SK-N-SH (cell line): ENCODE data around the gene SHISAL1. TPM values are rescaled to one million over a fixed set of nuclear protein-coding genes. Genes with fewer than 3 reads are reported as not detected.

Experiments used
- CTCF ChIA-PET: fragments of 300-600, 350-600 bp; formaldehyde crosslinking; extraction: SDS; loops from one replicate; lab custom pipeline; 2021; lab: Yijun Ruan, JAX
- POLR2A ChIA-PET: fragments of 350-600 bp; sonication (Branson Sonifier 250); formaldehyde crosslinking; extraction: SDS; loops from one replicate; lab custom pipeline; 2020; ENCODE audit warnings: antibody characterized with exemption, inconsistent platforms; lab: Yijun Ruan, JAX
- DNase-seq: peaks from one replicate; pipeline ENCODE4 v3.0.0; 2012
- H2AFZ ChIP-seq: fragments of 200-600 bp; sonication (generic); 2 replicates; pipeline ENCODE4 v1.8.1; 2016; ENCODE audit warnings: antibody characterized with exemption, mild to moderate bottlenecking, low read depth
- H3F3A ChIP-seq: fragments of 200-600 bp; sonication (generic); replicated peaks from 2 replicates; pipeline ENCODE3; 2016; ENCODE audit warnings: antibody characterized with exemption, mild to moderate bottlenecking; ENCODE audit not compliant: insufficient read depth
- H3K27ac ChIP-seq, 2 experiments: fragments of 200-500 bp in 1 of 2; fragments of 200-600 bp in 1 of 2; sonication (Bioruptor generic) in 1 of 2; sonication (generic), shearing (Covaris generic) in 1 of 2; 2 replicates each; pipeline versions ENCODE4 v1.5.1 to v1.6.1; 2014 to 2016; ENCODE audit warnings: low read depth in 2 of 2, inconsistent platforms in 1 of 2, low read length in 1 of 2, mild to moderate bottlenecking in 1 of 2, mixed read lengths in 1 of 2
- H3K27me3 ChIP-seq: fragments of 200-600 bp; sonication (generic), shearing (Covaris generic); 2 replicates; pipeline ENCODE4 v1.6.1; 2016; ENCODE audit warnings: mixed run types; ENCODE audit not compliant: insufficient read depth
- H3K36me3 ChIP-seq, 2 experiments: fragments of 200-500 bp in 1 of 2; fragments of 200-600 bp in 1 of 2; sonication (Bioruptor generic) in 1 of 2; sonication (generic) in 1 of 2; replicated peaks in 1 of 2; 2 replicates each; pipeline versions ENCODE3 to v1.5.1; 2014 to 2016; ENCODE audit warnings: low read length in 1 of 2, mild to moderate bottlenecking in 1 of 2; ENCODE audit not compliant: insufficient read depth in 2 of 2, control insufficient read depth in 1 of 2
- H3K4me1 ChIP-seq, 2 experiments: fragments of 200-500 bp in 1 of 2; fragments of 200-600 bp in 1 of 2; sonication (Bioruptor generic) in 1 of 2; sonication (generic), shearing (Covaris generic) in 1 of 2; 2 replicates each; pipeline versions ENCODE4 v1.5.1 to v1.6.1; 2014 to 2016; ENCODE audit warnings: low read depth in 1 of 2, low read length in 1 of 2, mixed run types in 1 of 2; ENCODE audit not compliant: insufficient read depth in 2 of 2, control insufficient read depth in 1 of 2
- H3K4me2 ChIP-seq: fragments of 200-600 bp; sonication (generic), shearing (Covaris generic); 2 replicates; pipeline ENCODE4 v1.6.1; 2017; ENCODE audit warnings: mixed run types
- H3K4me3 ChIP-seq, 2 experiments: fragments of 200-500 bp in 1 of 2; fragments of 200-600 bp in 1 of 2; sonication (Bioruptor generic) in 1 of 2; sonication (generic), shearing (Covaris generic) in 1 of 2; 2 replicates each; pipeline versions ENCODE4 v1.5.1 to v1.8.1; 2014 to 2016; ENCODE audit warnings: low read depth in 2 of 2, inconsistent platforms in 1 of 2, low read length in 1 of 2, mild to moderate bottlenecking in 1 of 2, mixed read lengths in 1 of 2, moderate library complexity in 1 of 2
- H3K79me2 ChIP-seq: fragments of 200-600 bp; sonication (generic); 2 replicates; pipeline ENCODE4 v1.8.1; 2017; ENCODE audit warnings: mild to moderate bottlenecking; ENCODE audit not compliant: insufficient read depth
- H3K9ac ChIP-seq: fragments of 200-600 bp; sonication (generic); 2 replicates; pipeline ENCODE4 v1.6.1; 2017; ENCODE audit warnings: mixed run types
- H3K9me2 ChIP-seq: fragments of 200-600 bp; sonication (generic); 2 replicates; pipeline ENCODE4 v1.6.1; 2017; ENCODE audit warnings: mixed run types
- H3K9me3 ChIP-seq: fragments of 200-600 bp; sonication (generic); 2 replicates; pipeline ENCODE4 v1.6.1; 2017; ENCODE audit warnings: mixed run types, mild to moderate bottlenecking, moderate library complexity
- H4K20me1 ChIP-seq: fragments of 200-600 bp; sonication (generic); 2 replicates; pipeline ENCODE4 v1.6.1; 2017; ENCODE audit warnings: mild to moderate bottlenecking, mixed run types; ENCODE audit not compliant: insufficient read depth
- CHD2 ChIP-seq: fragments of 150-350 bp; IDR thresholded peaks from 2 replicates; pipeline ENCODE4 v1.6.1; 2018; ENCODE audit warnings: low read length; ENCODE audit not compliant: partially characterized antibody
- ELF1 ChIP-seq: IDR thresholded peaks from 2 replicates; pipeline ENCODE4 v1.4.0; 2012
- FOSL2 ChIP-seq: IDR thresholded peaks from 2 replicates; pipeline ENCODE4 v1.4.0; 2012; ENCODE audit warnings: low read depth, mild to moderate bottlenecking, moderate library complexity, borderline replicate concordance
- FOXJ3 ChIP-seq: sonication (generic); formaldehyde crosslinking; IDR thresholded peaks from 2 replicates; pipeline ENCODE4 v1.5.1; 2020; ENCODE audit warnings: mild to moderate bottlenecking, missing genetic modification reagents
- GATA2 ChIP-seq: sonication (generic); formaldehyde crosslinking; IDR thresholded peaks from 2 replicates; pipeline ENCODE4 v1.5.0; 2020; ENCODE audit warnings: mild to moderate bottlenecking, missing genetic modification reagents
- RFX5 ChIP-seq: IDR thresholded peaks from 2 replicates; pipeline ENCODE4 v1.6.1; 2012; ENCODE audit warnings: mild to moderate bottlenecking, improper control_type of control experiment, low read length
- SIN3A ChIP-seq: IDR thresholded peaks from 2 replicates; pipeline ENCODE4 v1.6.1; 2012; ENCODE audit warnings: low read depth, mild to moderate bottlenecking, low read length, moderate library complexity, borderline replicate concordance
- TAF1 ChIP-seq: IDR thresholded peaks from 2 replicates; pipeline ENCODE4 v1.6.1; 2012; ENCODE audit warnings: low read depth, mild to moderate bottlenecking, low read length, moderate library complexity, borderline replicate concordance
- TEAD4 ChIP-seq: IDR thresholded peaks from 2 replicates; pipeline ENCODE4 v1.4.0; 2012; ENCODE audit warnings: mild to moderate bottlenecking, borderline replicate concordance; ENCODE audit not compliant: insufficient read depth
- WGBS: methylation state at CpG from one replicate; pipeline ENCODE4 v1.1.6; 2017; ENCODE audit warnings: low lambda C conversion rate; 5-methylcytosine and 5-hydroxymethylcytosine counted together
- polyA plus RNA-seq, 3 experiments: library from polyadenylated mRNA; depleted of rRNA; stranded (reverse); fragments of >200 nt; gene quantifications; 2 replicates each; pipeline ENCODE4 v1.2.3, GENCODE V29; 2012
- TF ChIP-seq, protein P1 (sequence below): IDR thresholded peaks from 2 replicates; pipeline ENCODE4; 2012
- TF ChIP-seq, protein P2 (sequence below): IDR thresholded peaks from 2 replicates; pipeline ENCODE4 v1.4.0; 2012; ENCODE audit warnings: low read depth, borderline replicate concordance
- TF ChIP-seq, protein P3 (sequence below): IDR thresholded peaks from 2 replicates; pipeline ENCODE4 v1.4.0; 2012; ENCODE audit warnings: low read depth, borderline replicate concordance

The SHISAL1 gene
- polyA plus RNA-seq, 1 of the 3 experiments (the other 2 are of a cell fraction) = 0.10 TPM

DNA sequence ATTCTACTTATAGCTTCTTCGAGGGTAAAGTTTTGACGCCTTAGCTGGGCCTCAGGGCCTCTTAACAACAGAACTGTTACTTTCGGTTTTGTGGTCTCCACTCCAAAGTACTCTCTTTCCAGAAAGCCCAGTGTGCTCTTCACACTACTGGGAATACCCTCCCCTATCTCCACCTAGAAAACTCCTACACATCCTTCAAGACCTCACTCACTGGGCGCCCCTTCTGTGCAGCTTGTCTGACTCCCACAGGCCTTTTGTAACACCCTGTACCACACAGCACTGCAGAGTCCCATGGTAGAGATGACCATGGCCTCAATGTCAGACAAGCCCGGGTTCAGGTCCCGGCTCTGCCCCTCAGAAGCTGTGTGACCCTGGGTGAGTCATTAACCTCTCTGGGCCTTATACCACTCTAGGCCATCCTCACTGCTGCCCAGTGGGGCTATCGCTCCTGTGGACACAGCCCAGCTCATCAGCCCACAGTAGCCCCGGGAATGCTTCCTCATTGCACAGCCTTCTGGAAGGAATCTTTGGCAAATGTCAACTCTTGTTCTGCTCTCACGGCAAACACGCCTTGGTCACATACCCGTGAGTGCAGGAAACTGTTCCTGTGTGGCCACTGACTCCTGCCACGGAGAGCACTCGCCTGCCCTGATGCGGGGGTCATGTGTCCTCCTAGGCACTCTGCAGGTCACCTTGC is 51.4 kb downstream of the SHISAL1 start:
- Histone ChIP-seq H3K4me1 (peaks cover 0 to 25% of the 10 kb centered on the region in 2 experiments; a peak in 2 of 4 replicates), H2AFZ (no peak overlapping the region), H4K20me1 (no peaks in the 10 kb centered on the region), H3K36me3 (no peaks in the 10 kb centered on the region), H3K27me3 (no peaks in the 10 kb centered on the region)
- 58% methylated on average over 7 of the region's 14 CpGs for WGBS
- no peak for TF ChIP-seq SIN3A
- TF ChIP-seq, protein P1, sequence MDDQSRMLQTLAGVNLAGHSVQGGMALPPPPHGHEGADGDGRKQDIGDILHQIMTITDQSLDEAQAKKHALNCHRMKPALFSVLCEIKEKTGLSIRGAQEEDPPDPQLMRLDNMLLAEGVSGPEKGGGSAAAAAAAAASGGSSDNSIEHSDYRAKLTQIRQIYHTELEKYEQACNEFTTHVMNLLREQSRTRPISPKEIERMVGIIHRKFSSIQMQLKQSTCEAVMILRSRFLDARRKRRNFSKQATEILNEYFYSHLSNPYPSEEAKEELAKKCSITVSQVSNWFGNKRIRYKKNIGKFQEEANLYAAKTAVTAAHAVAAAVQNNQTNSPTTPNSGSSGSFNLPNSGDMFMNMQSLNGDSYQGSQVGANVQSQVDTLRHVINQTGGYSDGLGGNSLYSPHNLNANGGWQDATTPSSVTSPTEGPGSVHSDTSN = no peak
- no peak for TF ChIP-seq ELF1
- TF ChIP-seq RFX5 = no peak
- no peak for TF ChIP-seq FOXJ3 (CRISPR knock-in tag)
- TF ChIP-seq, protein P2, sequence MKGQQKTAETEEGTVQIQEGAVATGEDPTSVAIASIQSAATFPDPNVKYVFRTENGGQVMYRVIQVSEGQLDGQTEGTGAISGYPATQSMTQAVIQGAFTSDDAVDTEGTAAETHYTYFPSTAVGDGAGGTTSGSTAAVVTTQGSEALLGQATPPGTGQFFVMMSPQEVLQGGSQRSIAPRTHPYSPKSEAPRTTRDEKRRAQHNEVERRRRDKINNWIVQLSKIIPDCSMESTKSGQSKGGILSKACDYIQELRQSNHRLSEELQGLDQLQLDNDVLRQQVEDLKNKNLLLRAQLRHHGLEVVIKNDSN = no peak
- TF ChIP-seq, all 33 proteins: peak for 0
- H3K4me2 ChIP-seq = no peak overlapping the region
- H3K9me2 ChIP-seq = no peaks in the 10 kb centered on the region
- H3K9me3 ChIP-seq = no peaks in the 10 kb centered on the region
- H3K4me3 ChIP-seq = no peak overlapping the region
- no peaks in the 10 kb centered on the region for H3K79me2 ChIP-seq
- no peak for DNase-seq
- POLR2A ChIA-PET = no interaction called here
- no peaks in the 10 kb centered on the region for H3F3A ChIP-seq
- peak overlapping the region in 1 of 2 experiments; percentile 71; a peak in 1 of 4 replicates for H3K27ac ChIP-seq
- CTCF ChIA-PET = interaction anchor here (0.6 to 1.0 kb wide), 2 partner anchors 72 to 88 kb away, joined by 3 read pairs; no protein-coding TSS in a partner anchor
- no peak overlapping the region for H3K9ac ChIP-seq

DNA sequence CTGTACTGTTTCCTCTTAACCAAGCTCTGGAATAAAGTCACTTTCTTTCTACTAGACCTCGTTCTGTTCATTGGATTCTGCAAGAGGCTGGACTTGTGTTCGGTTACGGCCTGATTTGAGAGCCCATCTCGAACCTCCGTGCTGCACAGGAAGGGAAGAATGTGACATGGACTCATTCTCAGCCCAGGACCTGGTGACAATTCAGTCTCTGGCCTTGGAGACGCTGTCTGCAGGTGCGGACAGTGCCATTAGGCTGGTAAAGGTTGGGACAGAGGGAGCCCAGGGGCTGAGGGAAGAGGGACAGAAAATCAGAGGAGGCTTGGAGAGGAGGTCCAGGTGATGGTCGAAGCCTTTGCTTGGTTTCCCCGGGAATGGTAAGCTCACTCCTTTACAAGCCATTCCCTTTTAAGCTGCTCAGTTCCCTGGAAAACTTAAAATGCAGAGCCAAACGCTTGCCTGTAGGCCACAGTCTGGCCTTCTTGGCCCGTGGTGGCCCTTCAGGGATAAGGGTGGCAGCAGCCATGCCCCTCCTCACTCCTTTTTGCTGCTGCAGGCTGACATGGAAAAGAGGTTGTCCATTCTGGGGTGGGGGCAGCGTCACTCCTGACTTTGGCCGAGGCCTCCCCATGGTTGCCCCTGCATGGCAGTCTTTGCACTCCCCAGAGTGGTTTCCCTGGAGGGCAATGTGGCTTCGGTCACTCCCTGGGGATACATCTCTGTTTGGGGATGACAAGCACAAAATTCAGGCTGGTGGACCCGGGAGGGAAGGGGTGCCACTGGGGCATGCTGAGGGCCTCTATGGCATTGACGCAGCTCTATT is 52.3 kb downstream of the SHISAL1 start:
- POLR2A ChIA-PET = interaction anchor here (0.9 kb wide), 1 partner anchor 15 kb away, joined by 3 read pairs; no protein-coding TSS in a partner anchor
- Histone ChIP-seq H4K20me1 (no peaks in the 10 kb centered on the region), H2AFZ (no peak overlapping the region), H3K36me3 (no peaks in the 10 kb centered on the region), H3K79me2 (no peaks in the 10 kb centered on the region), H3K9me3 (no peaks in the 10 kb centered on the region), H3K4me1 (peaks cover 0 to 25% of the 10 kb centered on the region in 2 experiments; a peak in 2 of 4 replicates), H3F3A (no peaks in the 10 kb centered on the region), H3K9ac (no peak overlapping the region), H3K9me2 (no peaks in the 10 kb centered on the region), H3K4me3 (no peak overlapping the region), H3K4me2 (no peak overlapping the region), H3K27me3 (no peaks in the 10 kb centered on the region; the same call in 1 of the 2 replicates), H3K27ac (no peak overlapping the region)
- no peak for DNase-seq
- 62% methylated on average over 12 of the region's 16 CpGs for WGBS
- TF ChIP-seq TEAD4 = no peak
- no peak for TF ChIP-seq GATA2 (CRISPR knock-in tag)
- TF ChIP-seq, protein P1 = no peak
- TF ChIP-seq FOSL2 = no peak
- TF ChIP-seq TAF1 = no peak
- TF ChIP-seq, protein P3, sequence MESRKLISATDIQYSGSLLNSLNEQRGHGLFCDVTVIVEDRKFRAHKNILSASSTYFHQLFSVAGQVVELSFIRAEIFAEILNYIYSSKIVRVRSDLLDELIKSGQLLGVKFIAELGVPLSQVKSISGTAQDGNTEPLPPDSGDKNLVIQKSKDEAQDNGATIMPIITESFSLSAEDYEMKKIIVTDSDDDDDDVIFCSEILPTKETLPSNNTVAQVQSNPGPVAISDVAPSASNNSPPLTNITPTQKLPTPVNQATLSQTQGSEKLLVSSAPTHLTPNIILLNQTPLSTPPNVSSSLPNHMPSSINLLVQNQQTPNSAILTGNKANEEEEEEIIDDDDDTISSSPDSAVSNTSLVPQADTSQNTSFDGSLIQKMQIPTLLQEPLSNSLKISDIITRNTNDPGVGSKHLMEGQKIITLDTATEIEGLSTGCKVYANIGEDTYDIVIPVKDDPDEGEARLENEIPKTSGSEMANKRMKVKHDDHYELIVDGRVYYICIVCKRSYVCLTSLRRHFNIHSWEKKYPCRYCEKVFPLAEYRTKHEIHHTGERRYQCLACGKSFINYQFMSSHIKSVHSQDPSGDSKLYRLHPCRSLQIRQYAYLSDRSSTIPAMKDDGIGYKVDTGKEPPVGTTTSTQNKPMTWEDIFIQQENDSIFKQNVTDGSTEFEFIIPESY = no peak
- no peak for TF ChIP-seq CHD2
- CTCF ChIA-PET = interaction anchor here (0.6 kb wide), 1 partner anchor 87 kb away, joined by 3 read pairs; no protein-coding TSS in a partner anchor
